Gastroesophageal sphincter (tissue), 4 donors: ENCODE data around the gene PSMG4. TPM values are rescaled to one million over a fixed set of nuclear protein-coding genes. Genes with fewer than 3 reads are reported as not detected.

ENCODE experiments used
- ATAC-seq: fragments of 150-250 bp; one replicate; pipeline ENCODE4 v1.9.1; 2016; ENCODE audit warnings: mild to moderate bottlenecking, moderate library complexity
- H3K27ac ChIP-seq, 4 donors: fragments of 200-600 bp; sonication (generic) in 3 of 4; 1 replicate in 3 of 4; 2 replicates in 1 of 4; pipeline ENCODE4 v1.5.1; 2016 to 2019
- H3K27me3 ChIP-seq: fragments of 200-600 bp; sonication (generic); one replicate; pipeline ENCODE4 v1.5.1; 2019
- H3K36me3 ChIP-seq, 2 donors: fragments of 200-600 bp; sonication (generic); one replicate each; pipeline ENCODE4 v1.5.1; 2019; ENCODE audit warnings: control low read depth in 1 of 2
- H3K4me1 ChIP-seq, 3 donors: fragments of 200-600 bp; sonication (generic); 1 replicate in 2 of 3; 2 replicates in 1 of 3; pipeline ENCODE4 v1.5.1; 2016 to 2019; ENCODE audit warnings: control low read depth in 2 of 3
- H3K4me3 ChIP-seq, 2 donors: fragments of 200-600 bp; sonication (generic); one replicate each; pipeline ENCODE4 v1.5.1; 2019; ENCODE audit warnings: mild to moderate bottlenecking in 1 of 2, moderate library complexity in 1 of 2
- H3K9me3 ChIP-seq, 3 donors: fragments of 200-600 bp; sonication (generic); one replicate each; pipeline ENCODE4 v1.5.1; 2017 to 2019; ENCODE audit warnings: control low read depth in 2 of 3
- CTCF ChIP-seq, 4 experiments: fragments of 200-600 bp in 2 of 4; fragments of 450-650 bp in 2 of 4; sonication (generic) in 1 of 4; IDR thresholded peaks; one replicate each; pipeline ENCODE4 v1.5.1; 2017 to 2019; ENCODE audit warnings: antibody characterized with exemption in 4 of 4, mild to moderate bottlenecking in 2 of 4, moderate library complexity in 2 of 4
- EP300 ChIP-seq: sonication (generic); formaldehyde crosslinking; IDR thresholded peaks from one replicate; pipeline ENCODE4 v1.6.1; 2017; ENCODE audit warnings: antibody characterized with exemption, mild to moderate bottlenecking
- POLR2A ChIP-seq, 2 donors: fragments of 450-650 bp; IDR thresholded peaks; one replicate each; pipeline ENCODE4 v1.6.1; 2017; ENCODE audit warnings: antibody characterized with exemption in 2 of 2, mild to moderate bottlenecking in 2 of 2, moderate library complexity in 1 of 2
- POLR2AphosphoS5 ChIP-seq: sonication (generic); formaldehyde crosslinking; IDR thresholded peaks from one replicate; pipeline ENCODE4 v1.6.1; 2017; ENCODE audit warnings: antibody characterized with exemption
- WGBS, 2 donors: methylation state at CpG; one replicate each; pipeline ENCODE4 v1.1.5; 2018; ENCODE audit warnings: low coverage in 1 of 2; 5-methylcytosine and 5-hydroxymethylcytosine counted together
- total RNA-seq, 4 donors: library from RNA; depleted of rRNA; stranded (reverse); fragments of >200 nt; gene quantifications; one replicate each; pipeline ENCODE4 v1.1.0, GENCODE V29; 2016

Gene PSMG4
- total RNA-seq, 4 donors from 2014 or later, result 23.6 to 37.8 (median 29.5) TPM

- H3K4me1 ChIP-seq, result peaks cover 0 to 11% (median 7%) of the 10 kb centered on the region in 3 donors
- no peak overlapping the region for H3K4me3 ChIP-seq
- 81 to 89% methylated on average over 9 to 18 of the region's 20 CpGs for WGBS, 2 donors
- ATAC-seq, result no peak
- H3K9me3 ChIP-seq, result no peaks in the 10 kb centered on the region
- H3K27me3 ChIP-seq, result no peaks in the 10 kb centered on the region
- TF ChIP-seq EP300, result no peak
- TF ChIP-seq POLR2AphosphoS5, result no peak
- TF ChIP-seq POLR2A (IDR thresholded peaks at IDR 0.05), result no peak
- no peak for TF ChIP-seq CTCF (IDR thresholded peaks at IDR 0.05)
- peaks cover 0 to 4% of the 10 kb centered on the region in 2 donors for H3K36me3 ChIP-seq
- H3K27ac ChIP-seq, result no peak overlapping the region
These were observed 56.1 kb downstream of the PSMG4 start for GRCh38 chr6:3314621-3315467.

- Histone ChIP-seq H3K9me3 (no peaks in the 10 kb centered on the region), H3K36me3 (peaks cover 0 to 4% of the 10 kb centered on the region in 2 donors), H3K4me1 (peaks cover 0 to 11% (median 7%) of the 10 kb centered on the region in 3 donors), H3K27me3 (no peaks in the 10 kb centered on the region), H3K4me3 (no peak overlapping the region), H3K27ac (no peak overlapping the region)
- TF ChIP-seq POLR2A (IDR thresholded peaks at IDR 0.05), result no peak
- TF ChIP-seq CTCF (IDR thresholded peaks at IDR 0.05), result no peak
- TF ChIP-seq EP300, result no peak
- TF ChIP-seq POLR2AphosphoS5, result no peak
- ATAC-seq, result no peak
- 76 to 88% methylated on average over 6 to 7 of the region's 8 CpGs for WGBS, 2 donors
These were observed 57.1 kb downstream of the PSMG4 start for GRCh38 chr6:3315841-3316240.

- Histone ChIP-seq H3K36me3 (peaks cover 0 to 4% of the 10 kb centered on the region in 2 donors), H3K4me1 (peaks cover 0 to 11% (median 7%) of the 10 kb centered on the region in 3 donors), H3K4me3 (no peak overlapping the region), H3K27me3 (no peaks in the 10 kb centered on the region), H3K27ac (no peak overlapping the region), H3K9me3 (no peaks in the 10 kb centered on the region)
- 57 to 94% methylated on average over 2 to 7 of the region's 9 CpGs for WGBS, 2 donors
- TF ChIP-seq CTCF (IDR thresholded peaks at IDR 0.05) (no peak), POLR2A (IDR thresholded peaks at IDR 0.05) (no peak), POLR2AphosphoS5 (no peak), EP300 (no peak)
- ATAC-seq, result no peak
These were observed 57.6 kb downstream of the PSMG4 start for GRCh38 chr6:3316331-3316730.

- Histone ChIP-seq H3K4me3 (no peak overlapping the region), H3K36me3 (peaks cover 0 to 6% of the 10 kb centered on the region in 2 donors), H3K27ac (no peak overlapping the region), H3K4me1 (peaks cover 0 to 11% (median 7%) of the 10 kb centered on the region in 3 donors), H3K27me3 (no peaks in the 10 kb centered on the region), H3K9me3 (no peaks in the 10 kb centered on the region)
- no peak for TF ChIP-seq POLR2A (IDR thresholded peaks at IDR 0.05)
- no peak for TF ChIP-seq EP300
- no peak for TF ChIP-seq POLR2AphosphoS5
- no peak for TF ChIP-seq CTCF (IDR thresholded peaks at IDR 0.05)
- ATAC-seq, result no peak
- 85 to 91% methylated on average over 7 to 8 of the region's 8 CpGs for WGBS, 2 donors
These were observed 58.1 kb downstream of the PSMG4 start for GRCh38 chr6:3316818-3317217.

Other genes starting within 250 kb of the PSMG4 start
- gene RIPK1, start 190.5 kb upstream of the PSMG4 start, total RNA-seq, result 10 to 100 TPM; 20.1 to 28.9 (median 25.7) TPM
- 10 to 100 TPM in 1 of 4 donors, 1 to 10 TPM in 3; 4.8 to 16.6 (median 6.5) TPM for gene BPHL, start 140.2 kb upstream of the PSMG4 start, total RNA-seq
- gene TUBB2A, start 101.4 kb upstream of the PSMG4 start, total RNA-seq, result 100 to 1,000 TPM in 2 of 4 donors, 10 to 100 TPM in 2; 74.6 to 219 (median 119) TPM
- 10 to 100 TPM; 11.5 to 42.8 (median 14.6) TPM for gene TUBB2B, start 31.3 kb upstream of the PSMG4 start, total RNA-seq
- 10 to 100 TPM in 1 of 4 donors, 1 to 10 TPM in 3; 6.2 to 10.8 (median 7.8) TPM for gene SLC22A23, start 198.1 kb downstream of the PSMG4 start, total RNA-seq